ENCODE results near the gene DPP6. TPM values are rescaled to one million over a fixed set of nuclear protein-coding genes. Genes with fewer than 3 reads are reported as not detected.

Gene DPP6
- total RNA-seq, 1 experiment from 2014 or later, result not detected

DNA sequence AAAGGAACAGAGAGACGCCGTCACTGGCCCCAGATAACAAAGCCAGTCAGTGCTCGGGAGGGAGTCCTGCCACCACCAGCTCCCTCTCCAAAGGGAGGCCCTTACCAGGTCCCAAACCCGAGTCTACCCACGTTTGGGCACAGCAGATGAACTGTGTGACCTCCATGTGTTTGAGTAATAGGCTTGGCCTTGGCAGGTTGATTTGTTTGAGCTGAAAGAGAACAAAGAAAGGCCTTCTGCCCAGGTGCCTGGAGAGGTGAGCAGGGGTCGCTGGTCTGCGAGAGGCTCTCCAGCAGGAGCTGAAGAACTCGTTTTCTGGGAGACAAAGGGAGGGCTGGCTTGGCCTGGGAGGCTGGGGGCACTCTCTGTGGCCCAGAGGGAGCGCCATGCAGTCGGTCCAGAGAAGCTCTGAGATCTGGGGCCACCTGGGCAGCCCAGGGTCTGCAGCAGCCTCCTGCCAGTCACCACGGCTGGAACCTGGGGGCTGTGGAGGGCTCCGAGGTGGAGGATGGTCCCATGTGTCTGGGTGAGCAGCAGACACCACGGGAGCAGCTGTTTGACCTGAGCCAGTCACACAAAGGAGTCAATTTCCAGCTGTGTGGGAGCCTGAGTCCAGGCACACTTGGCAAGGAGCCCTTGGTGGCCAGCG lies 851.0 kb downstream of the DPP6 start:
- H3K27ac Mint-ChIP-seq (ENCODE audit: unreplicated experiment), result no peak overlapping the region
- POLR2A ChIA-PET, result no interaction called here
- H3K4me1 Mint-ChIP-seq (ENCODE audit: low read depth, unreplicated experiment), result no peaks in the 10 kb centered on the region

DNA sequence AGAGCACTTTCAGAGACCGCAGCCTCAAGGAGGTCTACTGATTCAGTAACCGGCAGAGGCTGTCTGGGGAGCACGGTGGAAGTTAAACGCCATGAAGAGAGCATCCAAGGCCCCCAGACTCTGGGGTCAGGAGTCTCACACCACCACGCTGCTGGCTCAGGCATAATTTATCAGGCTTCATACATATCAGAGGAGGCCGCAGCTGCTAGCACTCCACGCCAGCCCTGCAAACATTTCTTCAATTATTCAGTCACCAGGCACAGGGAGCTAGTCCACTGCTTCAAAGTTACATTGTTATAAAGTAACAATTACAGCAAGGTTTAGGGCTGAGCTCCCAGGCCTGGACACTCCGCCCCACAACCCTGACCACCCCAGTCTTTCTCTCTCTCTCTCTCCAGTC lies 852.9 kb downstream of the DPP6 start:
- Histone ChIP-seq H3K27me3 (replicated peaks; ENCODE audit: control insufficient read depth, insufficient read depth, low read length) (no peaks in the 10 kb centered on the region), H3K4me1 (no peaks in the 10 kb centered on the region)
- H3K4me3 Mint-ChIP-seq (ENCODE audit: unreplicated experiment), result no peak overlapping the region

More for the DNA sequence above, 851.0 kb downstream of the DPP6 start:
- Mint-ChIP-seq H3K4me3 (ENCODE audit: unreplicated experiment) (no peak overlapping the region), H3K36me3 (ENCODE audit: insufficient read depth, unreplicated experiment) (peaks cover 6% of the 10 kb centered on the region), H3K27me3 (ENCODE audit: insufficient read depth, unreplicated experiment) (no peaks in the 10 kb centered on the region), H3K9me3 (ENCODE audit: unreplicated experiment) (no peaks in the 10 kb centered on the region)
- H3K9me3 ChIP-seq, result peaks cover 3% of the 10 kb centered on the region; the same call in 1 of the 2 replicates
- DNase-seq, result no peak
- H3K4me1 ChIP-seq, result no peaks in the 10 kb centered on the region
- intact Hi-C loops (cut with micrococcal nuclease; ENCODE audit: unreplicated experiment), result no loop called here
- no peak overlapping the region for H3K4me3 ChIP-seq (ENCODE audit: low read depth, low read length)
- TF ChIP-seq, protein P1, sequence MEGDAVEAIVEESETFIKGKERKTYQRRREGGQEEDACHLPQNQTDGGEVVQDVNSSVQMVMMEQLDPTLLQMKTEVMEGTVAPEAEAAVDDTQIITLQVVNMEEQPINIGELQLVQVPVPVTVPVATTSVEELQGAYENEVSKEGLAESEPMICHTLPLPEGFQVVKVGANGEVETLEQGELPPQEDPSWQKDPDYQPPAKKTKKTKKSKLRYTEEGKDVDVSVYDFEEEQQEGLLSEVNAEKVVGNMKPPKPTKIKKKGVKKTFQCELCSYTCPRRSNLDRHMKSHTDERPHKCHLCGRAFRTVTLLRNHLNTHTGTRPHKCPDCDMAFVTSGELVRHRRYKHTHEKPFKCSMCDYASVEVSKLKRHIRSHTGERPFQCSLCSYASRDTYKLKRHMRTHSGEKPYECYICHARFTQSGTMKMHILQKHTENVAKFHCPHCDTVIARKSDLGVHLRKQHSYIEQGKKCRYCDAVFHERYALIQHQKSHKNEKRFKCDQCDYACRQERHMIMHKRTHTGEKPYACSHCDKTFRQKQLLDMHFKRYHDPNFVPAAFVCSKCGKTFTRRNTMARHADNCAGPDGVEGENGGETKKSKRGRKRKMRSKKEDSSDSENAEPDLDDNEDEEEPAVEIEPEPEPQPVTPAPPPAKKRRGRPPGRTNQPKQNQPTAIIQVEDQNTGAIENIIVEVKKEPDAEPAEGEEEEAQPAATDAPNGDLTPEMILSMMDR (IDR thresholded peaks at IDR 0.05; ENCODE audit: insufficient read depth in 1 of 2, low read depth in 1 of 2, low read length in 1 of 2, severe bottlenecking in 1 of 2, unreplicated experiment in 1 of 2), result no peak
- no peaks in the 10 kb centered on the region for H3K36me3 ChIP-seq (ENCODE audit: control insufficient read depth, insufficient read depth, low read length)
- no TSS peak for BruUV-seq (replicated peaks)
- CTCF ChIA-PET, result no interaction called here
- H3K27me3 ChIP-seq (replicated peaks; ENCODE audit: control insufficient read depth, insufficient read depth, low read length), result no peaks in the 10 kb centered on the region

DNA sequence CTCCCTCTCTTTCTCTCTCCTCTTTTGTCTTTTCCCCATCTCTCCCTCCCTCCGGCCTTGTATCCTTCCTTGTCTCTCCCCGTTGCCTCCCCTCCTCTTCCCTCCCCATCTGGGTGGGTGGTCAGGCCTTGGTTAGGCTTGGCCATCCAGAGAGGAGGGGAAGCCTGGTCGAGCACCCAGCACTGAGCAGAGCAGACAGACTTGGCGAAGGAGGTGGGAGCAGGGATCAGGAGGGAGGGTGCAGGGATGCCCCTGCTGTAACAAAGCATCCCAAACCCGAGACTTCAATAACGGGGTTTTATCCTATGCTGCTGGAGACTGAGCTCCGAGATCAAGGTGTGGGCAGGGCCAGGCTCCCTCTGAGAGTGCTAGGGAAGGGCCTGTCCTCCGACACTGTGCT lies 853.4 kb downstream of the DPP6 start:
- ChIA-PET POLR2A (no interaction called here), CTCF (no interaction called here)
- Histone ChIP-seq H3K9me3 (peaks cover 3% of the 10 kb centered on the region; the same call in 1 of the 2 replicates), H3K27me3 (replicated peaks; ENCODE audit: control insufficient read depth, insufficient read depth, low read length) (no peaks in the 10 kb centered on the region), H3K4me3 (ENCODE audit: low read depth, low read length) (no peak overlapping the region), H3K4me1 (no peaks in the 10 kb centered on the region), H3K36me3 (ENCODE audit: control insufficient read depth, insufficient read depth, low read length) (no peaks in the 10 kb centered on the region)
- no peaks in the 10 kb centered on the region for H3K4me1 Mint-ChIP-seq (ENCODE audit: low read depth, unreplicated experiment)
- TF ChIP-seq, protein P1 (IDR thresholded peaks at IDR 0.05; ENCODE audit: insufficient read depth in 1 of 2, low read depth in 1 of 2, low read length in 1 of 2, severe bottlenecking in 1 of 2, unreplicated experiment in 1 of 2), result no peak
- DNase-seq, result no peak
- H3K4me3 Mint-ChIP-seq (ENCODE audit: unreplicated experiment), result no peak overlapping the region
- peaks cover 14% of the 10 kb centered on the region for H3K9me3 Mint-ChIP-seq (ENCODE audit: unreplicated experiment)
- peaks cover 6% of the 10 kb centered on the region for H3K36me3 Mint-ChIP-seq (ENCODE audit: insufficient read depth, unreplicated experiment)
- no peak overlapping the region for H3K27ac Mint-ChIP-seq (ENCODE audit: unreplicated experiment)
- H3K27me3 Mint-ChIP-seq (ENCODE audit: insufficient read depth, unreplicated experiment), result no peaks in the 10 kb centered on the region
- no TSS peak for BruUV-seq (replicated peaks)
- intact Hi-C loops (cut with micrococcal nuclease; ENCODE audit: unreplicated experiment), result no loop called here

More for the DNA sequence above, 852.9 kb downstream of the DPP6 start:
- intact Hi-C loops (cut with micrococcal nuclease; ENCODE audit: unreplicated experiment), result no loop called here
- no peak for DNase-seq
- Mint-ChIP-seq H3K36me3 (ENCODE audit: insufficient read depth, unreplicated experiment) (peaks cover 6% of the 10 kb centered on the region), H3K27me3 (ENCODE audit: insufficient read depth, unreplicated experiment) (no peaks in the 10 kb centered on the region), H3K4me1 (ENCODE audit: low read depth, unreplicated experiment) (no peaks in the 10 kb centered on the region), H3K9me3 (ENCODE audit: unreplicated experiment) (peaks cover 14% of the 10 kb centered on the region), H3K27ac (ENCODE audit: unreplicated experiment) (no peak overlapping the region)
- no TSS peak for BruUV-seq (replicated peaks)
- POLR2A ChIA-PET, result no interaction called here
- CTCF ChIA-PET, result no interaction called here
- Histone ChIP-seq H3K9me3 (peaks cover 3% of the 10 kb centered on the region; the same call in 1 of the 2 replicates), H3K36me3 (ENCODE audit: control insufficient read depth, insufficient read depth, low read length) (no peaks in the 10 kb centered on the region), H3K4me3 (ENCODE audit: low read depth, low read length) (no peak overlapping the region)
- TF ChIP-seq, protein P1 (IDR thresholded peaks at IDR 0.05; ENCODE audit: insufficient read depth in 1 of 2, low read depth in 1 of 2, low read length in 1 of 2, severe bottlenecking in 1 of 2, unreplicated experiment in 1 of 2), result no peak

All from Caco-2 (cell line).